NCI-H748 treated with DMSO at 0.1 percent for 48 hours (cell line): Measurements from ENCODE around the gene PXDC1.
"Not testable (repeated sequence)": the region's sequence is repeated elsewhere in the genome, so short reads cannot be mapped to it uniquely, and the experiment has no call there.

ENCODE experiments used
- DNase-seq: peaks from one replicate; lab custom pipeline; 2025; lab: John Stamatoyannopoulos, UW

PXDC1 gene

GRCh38 chr6:3708540-3708939 lies 43.0 kb downstream of the PXDC1 start:
- no peak for DNase-seq

GRCh38 chr6:3707751-3708412 lies 43.6 kb downstream of the PXDC1 start:
- DNase-seq, result no peak

GRCh38 chr6:3707024-3707423 lies 44.5 kb downstream of the PXDC1 start:
- DNase-seq, result no peak

GRCh38 chr6:3706547-3706946 lies 45.0 kb downstream of the PXDC1 start:
- no peak for DNase-seq

- no peak for DNase-seq
These were observed 49.9 kb downstream of the PXDC1 start for GRCh38 chr6:3701631-3702030.

GRCh38 chr6:3699231-3699630 lies 52.3 kb downstream of the PXDC1 start:
- DNase-seq, result no peak

GRCh38 chr6:3698021-3698420 lies 53.5 kb downstream of the PXDC1 start:
- no peak for DNase-seq

GRCh38 chr6:3697609-3698008 lies 53.9 kb downstream of the PXDC1 start:
- DNase-seq, result no peak

GRCh38 chr6:3696525-3697088 lies 54.9 kb downstream of the PXDC1 start:
- DNase-seq, result no peak

GRCh38 chr6:3695065-3695817 lies 56.3 kb downstream of the PXDC1 start:
- no peak for DNase-seq

GRCh38 chr6:3693831-3694230 lies 57.7 kb downstream of the PXDC1 start:
- DNase-seq, result no peak

GRCh38 chr6:3690506-3690905 lies 61.0 kb downstream of the PXDC1 start:
- no peak for DNase-seq

- DNase-seq, result no peak
These were observed 63.7 kb downstream of the PXDC1 start for GRCh38 chr6:3687847-3688246.

- DNase-seq, result no peak
These were observed 68.2 kb downstream of the PXDC1 start for GRCh38 chr6:3683331-3683730.

- no peak for DNase-seq
These were observed 72.6 kb downstream of the PXDC1 start for GRCh38 chr6:3678946-3679345.

GRCh38 chr6:3677751-3678150 lies 73.8 kb downstream of the PXDC1 start:
- not testable (repeated sequence) for DNase-seq

- DNase-seq, result not testable (repeated sequence)
These were observed 74.2 kb downstream of the PXDC1 start for GRCh38 chr6:3677351-3677750.
